Retinal pigment epithelial cell (primary cell): ENCODE results near the gene MAP7.

Experiments used
- DNase-seq: peaks from one replicate; pipeline ENCODE4 v3.0.0-alpha.2; 2010; ENCODE audit warnings: low read depth
- H3K4me3 ChIP-seq: 2 replicates; pipeline ENCODE4 v1.5.1; 2011; ENCODE audit warnings: mild to moderate bottlenecking, low read length, control low read depth, moderate library complexity
- CTCF ChIP-seq: conservative IDR thresholded peaks from 2 replicates; pipeline ENCODE4 v1.5.1; 2011; ENCODE audit warnings: low read depth, low read length, control low read depth, inconsistent platforms

The MAP7 gene

GRCh38 chr6:136563386-136564152 is 13.3 kb upstream of the MAP7 start:
- H3K4me3 ChIP-seq: no peak overlapping the region
- TF ChIP-seq CTCF: no peak
- no peak for DNase-seq

GRCh38 chr6:136562211-136562610 is 12.0 kb upstream of the MAP7 start:
- no peak for DNase-seq
- TF ChIP-seq CTCF: no peak
- H3K4me3 ChIP-seq: no peak overlapping the region

- TF ChIP-seq CTCF: no peak
- no peak for DNase-seq
- H3K4me3 ChIP-seq: no peak overlapping the region
These were observed 3.1 kb upstream of the MAP7 start for GRCh38 chr6:136553166-136553787.

GRCh38 chr6:136552054-136552453 is 1.8 kb upstream of the MAP7 start:
- DNase-seq: no peak
- TF ChIP-seq CTCF: no peak
- H3K4me3 ChIP-seq: no peak overlapping the region

GRCh38 chr6:136551103-136551502 is 881 bp upstream of the MAP7 start:
- DNase-seq: no peak
- peak overlapping the region; percentile 69 for H3K4me3 ChIP-seq
- no peak for TF ChIP-seq CTCF

GRCh38 chr6:136550045-136550329 is 235 bp downstream of the MAP7 start:
- H3K4me3 ChIP-seq: peak overlapping the region; percentile 69
- TF ChIP-seq CTCF: no peak
- no peak for DNase-seq
